GM18502 (cell line): Measurements from ENCODE around the gene TSPAN9.

Source experiments
- ATAC-seq: cut with Tn5 transposase; IDR thresholded peaks from one replicate; pipeline ENCODE4 v1.9.1; 2021; ENCODE audit warnings: mild to moderate bottlenecking; ENCODE audit not compliant: unreplicated experiment, poor library complexity

Gene TSPAN9

DNA sequence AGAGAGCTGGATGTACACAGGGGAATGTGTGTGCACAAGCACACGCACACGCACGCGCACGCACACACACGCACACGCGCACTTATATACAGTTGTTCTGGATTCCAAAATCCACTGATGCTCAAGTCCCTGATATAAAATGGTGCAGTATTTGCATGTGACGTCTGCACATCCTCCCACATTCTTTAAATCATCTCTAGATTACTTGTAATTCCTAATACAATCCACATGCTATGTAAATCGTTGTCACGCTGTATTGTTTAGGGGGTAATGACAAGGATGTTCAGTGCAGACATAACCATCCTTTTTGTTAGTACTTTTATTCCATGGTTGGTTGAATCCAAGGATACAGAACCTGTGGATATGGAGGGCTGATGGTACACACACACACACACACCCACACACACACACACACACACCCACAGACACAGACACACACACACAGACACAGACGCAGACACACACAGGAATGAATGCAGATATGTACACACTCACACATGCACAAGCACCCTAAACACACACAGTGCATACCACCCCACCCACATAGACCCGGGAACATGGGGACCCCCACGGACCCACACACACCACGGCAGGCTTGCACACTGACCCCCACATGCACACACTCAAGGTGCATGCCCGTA, 225.3 kb downstream of the TSPAN9 start:
- ATAC-seq: no peak

DNA sequence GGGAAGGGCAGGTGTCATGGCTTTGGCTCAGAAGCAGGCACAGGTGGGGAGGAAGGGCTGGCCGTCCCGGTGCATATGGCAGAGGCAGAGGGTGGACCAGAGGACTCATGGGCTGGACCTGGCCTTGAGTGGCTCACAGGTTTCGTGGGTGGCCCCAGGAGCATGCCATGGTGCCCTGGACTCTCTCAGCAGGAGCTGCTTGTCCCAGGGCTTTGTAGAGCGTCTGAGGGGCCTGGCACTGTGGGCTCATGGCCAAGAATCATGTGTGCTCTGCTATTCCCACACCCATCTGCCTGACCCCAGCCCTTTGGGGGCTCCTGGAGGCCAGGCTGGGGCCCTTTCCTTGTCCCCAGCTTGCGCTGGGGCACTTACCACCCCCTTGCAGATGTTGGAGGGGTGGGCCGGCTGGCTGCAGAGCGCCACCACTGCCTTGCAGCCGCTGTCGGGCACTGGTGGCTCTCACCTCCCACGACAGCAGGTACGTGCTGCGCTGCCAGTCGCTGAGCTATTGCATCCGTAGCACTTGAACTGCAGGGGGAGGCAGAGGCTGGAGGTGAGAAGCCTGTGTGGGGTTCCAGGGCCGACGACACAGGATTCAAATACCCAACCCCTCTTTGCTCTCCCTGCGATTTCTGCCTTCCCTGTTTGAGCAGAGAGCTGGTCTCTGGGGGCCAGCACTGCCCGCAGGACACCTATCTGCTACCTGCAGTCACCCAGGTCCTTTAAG, 226.4 kb downstream of the TSPAN9 start:
- ATAC-seq: no peak

DNA sequence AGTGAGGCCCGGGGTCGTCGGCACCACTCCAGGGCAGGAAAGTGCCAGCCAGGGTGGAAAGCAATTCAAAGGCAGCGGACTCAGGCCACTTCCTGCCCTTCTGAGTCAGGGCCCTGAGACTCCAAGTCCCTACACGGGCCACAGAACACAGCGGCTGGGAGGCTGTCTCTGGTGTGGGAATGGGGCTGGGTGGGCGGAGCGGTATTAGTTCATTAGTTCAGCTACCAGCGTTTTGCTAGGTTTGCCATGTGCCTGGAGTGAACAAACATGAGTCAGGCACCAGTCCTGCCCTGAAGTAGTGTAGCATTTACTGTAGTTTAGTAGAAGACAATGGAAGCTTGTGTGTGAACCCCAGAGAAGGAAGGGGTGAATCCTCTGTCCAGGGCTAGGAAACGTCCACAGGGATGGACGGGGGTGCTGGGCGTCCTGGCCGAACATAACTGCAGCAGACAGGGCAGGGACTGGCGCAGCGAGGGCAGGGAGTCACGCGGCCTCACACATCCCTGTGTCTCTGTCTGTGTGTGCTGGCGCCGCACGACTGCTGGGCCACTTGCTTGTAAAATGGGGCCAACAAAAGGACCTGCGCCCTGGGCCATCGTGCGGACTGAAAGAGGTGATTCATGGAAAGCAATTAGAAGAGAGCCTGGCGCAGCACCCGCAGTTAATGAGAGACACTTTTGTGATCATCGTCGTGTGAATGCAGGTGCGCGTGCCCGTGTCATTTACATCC, 227.4 kb downstream of the TSPAN9 start:
- ATAC-seq: no peak

DNA sequence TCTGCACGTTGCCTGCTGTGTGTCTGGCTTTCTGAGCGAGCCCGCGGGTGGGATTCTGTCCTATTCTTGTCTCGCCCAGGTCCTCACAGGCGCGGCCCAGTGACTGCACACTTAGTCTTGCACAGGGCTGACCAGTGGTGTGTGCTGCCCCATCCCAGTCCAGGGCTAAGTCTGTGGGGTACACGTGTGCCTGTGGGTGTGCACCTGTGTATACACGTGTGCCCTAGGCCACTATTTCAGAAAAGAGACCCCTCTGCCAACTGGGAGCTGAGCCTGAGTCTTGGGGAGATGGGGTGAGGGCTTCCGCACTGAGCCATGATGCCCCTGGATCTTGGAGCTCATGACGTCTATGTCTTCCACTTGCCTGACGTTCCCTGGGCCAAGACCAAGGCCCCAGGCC, 228.3 kb downstream of the TSPAN9 start:
- ATAC-seq: no peak

DNA sequence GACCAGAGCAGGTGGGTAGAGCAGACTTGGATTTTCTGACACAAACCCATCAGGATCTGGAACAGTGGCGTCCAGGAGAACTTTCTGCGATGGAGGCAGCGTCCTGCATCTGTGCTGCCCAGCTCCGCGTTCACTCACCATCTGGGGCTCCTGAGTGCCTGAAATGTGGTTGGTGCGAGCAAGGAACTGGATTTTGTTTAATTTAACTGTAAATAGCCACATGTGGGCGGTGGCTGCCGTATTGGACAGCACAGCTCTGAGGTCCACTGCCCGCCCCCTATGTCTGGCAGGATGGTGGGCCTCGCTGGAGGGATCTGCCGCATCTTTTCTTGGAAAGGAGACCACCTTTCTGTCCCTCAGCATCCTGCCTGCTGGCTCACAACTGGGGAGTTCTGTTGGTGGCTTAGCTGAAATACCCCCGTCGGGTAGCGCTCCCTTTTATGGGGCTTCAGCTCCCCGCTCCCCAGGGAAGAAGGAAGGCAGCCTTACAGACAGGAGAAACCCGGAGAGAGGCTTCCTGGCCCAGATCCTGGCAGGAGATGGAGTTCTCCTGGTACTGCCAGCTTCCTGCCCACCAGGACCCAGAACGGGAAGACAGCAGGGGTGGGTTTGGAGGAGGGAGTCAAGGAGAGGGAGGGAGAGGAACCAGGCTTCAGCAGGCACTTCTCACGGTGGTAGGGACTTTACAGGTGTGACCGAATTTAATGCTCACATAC, 228.9 kb downstream of the TSPAN9 start:
- ATAC-seq: no peak

DNA sequence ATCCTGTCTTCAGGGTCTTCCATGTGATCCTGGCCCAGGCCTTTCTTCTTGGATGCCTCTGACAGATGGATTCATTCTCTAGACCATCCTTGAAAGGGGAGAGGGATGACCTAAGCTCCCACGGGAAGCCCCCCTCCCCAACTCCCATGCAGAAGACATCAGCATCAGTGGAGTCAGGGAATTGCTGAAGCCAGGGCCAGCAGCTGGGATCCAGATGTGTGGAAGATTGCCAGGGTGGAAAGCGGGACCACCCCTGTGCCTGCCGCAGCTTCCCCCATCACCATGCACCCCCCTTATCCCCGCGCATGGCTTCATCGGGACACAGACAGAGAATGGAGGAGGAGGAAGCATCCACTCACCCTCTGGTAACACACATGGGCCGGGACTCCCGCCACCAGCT, 230.2 kb downstream of the TSPAN9 start:
- no peak for ATAC-seq

DNA sequence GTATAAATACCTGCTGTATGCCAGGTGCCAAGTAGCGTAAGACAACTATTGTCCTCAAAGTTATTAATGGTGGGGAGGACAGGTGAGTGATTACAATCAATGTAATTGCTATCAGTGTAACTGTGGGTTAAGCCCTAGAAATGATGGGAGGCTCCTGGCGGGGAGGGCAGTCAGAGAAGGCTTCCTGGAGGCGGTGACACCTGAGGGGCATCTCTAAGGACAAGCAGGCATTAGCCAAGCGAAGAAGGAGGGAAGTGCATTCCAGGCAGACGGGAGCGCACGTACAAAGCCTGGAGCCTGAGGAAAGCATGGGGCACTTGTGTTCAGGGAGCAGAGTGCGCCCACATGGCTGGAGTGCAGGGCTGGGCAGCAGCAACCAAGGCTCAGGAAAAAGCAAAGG, 230.9 kb downstream of the TSPAN9 start:
- no peak for ATAC-seq

DNA sequence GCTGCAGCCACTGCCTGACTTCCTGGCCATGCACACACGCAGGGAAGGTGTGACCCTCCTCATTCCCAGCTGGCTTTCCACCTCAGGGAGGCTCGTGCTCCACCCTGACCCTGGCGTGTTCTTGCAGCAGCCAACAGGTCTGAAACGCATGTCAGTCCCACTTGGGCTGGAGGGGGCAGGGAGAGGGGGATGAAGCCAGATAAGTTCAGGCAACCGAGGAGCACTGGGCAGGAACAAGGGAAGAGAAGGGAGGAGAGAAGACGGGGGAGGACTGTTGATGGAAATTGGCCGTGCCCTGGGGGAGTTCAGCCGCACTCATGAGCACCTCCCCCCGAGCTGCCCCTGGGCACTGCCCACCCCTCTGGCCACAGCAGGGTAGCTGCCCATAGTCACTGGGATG, 231.4 kb downstream of the TSPAN9 start:
- ATAC-seq: no peak

DNA sequence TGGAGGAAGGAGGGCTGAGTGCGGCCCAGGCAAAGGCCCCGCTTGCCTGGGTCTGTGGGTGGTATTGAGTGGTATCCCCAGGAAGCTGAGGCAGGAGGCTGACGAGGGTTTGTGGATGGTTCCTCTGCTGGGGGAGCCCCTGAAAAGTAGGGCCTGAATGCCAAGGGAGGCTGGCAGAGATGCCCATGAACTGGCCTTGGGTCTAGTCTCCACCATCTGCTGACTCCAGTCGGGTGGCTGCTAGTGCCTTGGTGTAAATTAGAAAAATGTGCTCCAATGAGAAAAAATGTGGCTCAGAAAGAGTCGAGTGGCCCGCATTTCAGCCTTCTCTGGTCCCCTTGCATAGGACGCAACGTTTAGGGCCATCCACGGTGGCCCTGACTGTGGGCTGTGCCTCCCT, 232.6 kb downstream of the TSPAN9 start:
- no peak for ATAC-seq

DNA sequence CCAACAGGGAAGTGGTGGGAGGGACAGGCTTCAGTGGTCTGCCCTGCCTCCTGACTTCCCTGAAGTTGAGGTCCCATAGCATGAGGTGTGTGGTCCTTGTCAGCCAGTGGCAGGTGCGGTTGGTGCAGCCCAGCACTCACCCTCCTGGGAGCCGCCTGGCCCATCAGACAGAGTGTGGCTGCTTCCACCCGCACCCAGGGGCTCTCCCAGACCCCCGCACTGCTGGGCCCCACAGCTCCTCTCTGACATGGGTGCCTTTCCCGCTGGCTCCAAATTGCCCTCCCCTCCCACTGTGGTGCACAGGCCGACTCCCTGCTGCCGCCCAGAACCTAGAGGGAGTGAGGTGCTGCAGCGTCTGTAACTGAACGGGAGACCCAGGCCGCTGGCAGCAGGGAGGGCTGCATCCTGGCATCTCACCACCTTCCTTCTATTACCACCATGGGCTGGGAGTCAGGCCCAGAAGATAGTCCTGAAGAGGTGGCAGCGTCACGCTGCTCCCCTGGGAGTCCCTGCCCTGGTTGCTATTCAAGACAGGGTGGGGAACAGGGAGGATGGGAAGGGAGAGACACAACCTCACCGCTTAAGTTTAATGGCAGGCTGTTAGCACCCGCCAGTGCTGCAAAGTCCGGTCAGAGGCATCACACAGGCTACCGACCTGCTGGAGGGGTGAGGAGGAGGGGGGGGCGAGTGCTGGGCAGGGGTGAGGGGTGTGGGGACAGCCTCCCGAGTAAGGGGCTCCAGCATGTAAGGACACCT, 233.3 kb downstream of the TSPAN9 start:
- no peak for ATAC-seq

DNA sequence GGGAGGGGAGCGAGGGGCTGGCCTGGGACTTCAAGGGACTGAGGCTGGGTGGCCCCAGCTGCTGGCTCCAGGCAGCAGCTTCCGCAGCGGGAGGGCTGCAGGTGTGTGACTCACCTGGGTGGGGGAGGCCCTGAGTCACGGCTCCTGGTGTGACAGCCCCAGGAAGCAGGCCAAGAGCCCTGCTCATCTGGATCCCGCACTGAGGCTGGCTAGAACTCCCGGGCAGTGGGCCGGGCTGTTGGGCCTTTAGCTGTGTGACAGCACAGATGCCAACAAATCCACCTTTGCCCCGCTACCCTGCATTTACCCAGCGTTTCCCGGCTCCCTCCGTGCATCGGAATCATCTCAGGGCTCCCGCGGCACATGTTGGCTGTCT, 233.8 kb downstream of the TSPAN9 start:
- ATAC-seq: no peak

DNA sequence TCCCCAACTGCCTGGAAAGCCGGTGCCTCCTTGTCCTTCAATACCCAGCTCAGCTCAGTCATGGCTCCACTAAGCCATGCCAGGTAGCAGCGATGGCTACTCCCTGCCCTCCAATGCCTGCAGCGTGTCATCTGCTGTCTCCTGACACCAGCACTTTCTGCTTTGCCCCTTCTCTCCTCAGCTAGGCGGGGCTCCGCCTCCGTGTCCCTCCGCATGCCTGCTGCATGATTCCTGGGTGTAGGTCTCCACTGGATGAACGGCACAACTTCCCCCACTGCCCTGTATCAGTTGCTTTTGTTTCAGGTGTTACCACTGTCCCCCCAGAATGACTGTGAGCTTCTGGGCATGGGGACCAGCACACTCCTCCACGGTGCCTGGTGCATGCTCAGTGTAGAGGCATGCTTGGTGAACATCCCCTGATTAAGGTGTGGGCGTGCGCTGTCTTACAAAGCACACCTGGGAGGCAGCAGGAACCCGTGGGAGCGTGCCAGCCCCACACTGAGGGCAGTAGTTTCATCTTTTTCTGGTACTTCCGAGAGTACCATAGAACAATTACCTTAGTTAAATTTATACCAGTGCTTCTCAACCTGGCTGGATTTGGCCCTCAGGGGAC, 234.4 kb downstream of the TSPAN9 start:
- ATAC-seq: no peak

DNA sequence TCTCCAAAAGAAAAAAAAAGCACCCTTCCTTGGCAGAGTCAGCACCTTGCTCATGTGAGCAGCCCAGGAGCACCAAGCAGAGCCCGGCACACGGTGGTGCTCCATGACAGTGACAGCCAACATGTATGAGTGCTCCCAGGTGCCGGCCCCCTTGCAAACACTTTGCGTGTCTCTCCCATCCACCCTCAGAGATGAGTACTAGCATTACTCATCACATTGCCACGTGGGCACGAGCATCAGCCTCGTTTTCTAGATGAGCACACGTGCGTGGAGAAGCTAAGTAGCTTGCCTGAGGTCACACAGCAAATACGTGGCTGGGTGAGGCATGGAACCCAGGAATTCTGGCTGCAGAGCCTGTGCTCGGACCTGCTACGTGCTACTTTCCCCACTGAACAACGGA, 235.9 kb downstream of the TSPAN9 start:
- ATAC-seq: no peak

DNA sequence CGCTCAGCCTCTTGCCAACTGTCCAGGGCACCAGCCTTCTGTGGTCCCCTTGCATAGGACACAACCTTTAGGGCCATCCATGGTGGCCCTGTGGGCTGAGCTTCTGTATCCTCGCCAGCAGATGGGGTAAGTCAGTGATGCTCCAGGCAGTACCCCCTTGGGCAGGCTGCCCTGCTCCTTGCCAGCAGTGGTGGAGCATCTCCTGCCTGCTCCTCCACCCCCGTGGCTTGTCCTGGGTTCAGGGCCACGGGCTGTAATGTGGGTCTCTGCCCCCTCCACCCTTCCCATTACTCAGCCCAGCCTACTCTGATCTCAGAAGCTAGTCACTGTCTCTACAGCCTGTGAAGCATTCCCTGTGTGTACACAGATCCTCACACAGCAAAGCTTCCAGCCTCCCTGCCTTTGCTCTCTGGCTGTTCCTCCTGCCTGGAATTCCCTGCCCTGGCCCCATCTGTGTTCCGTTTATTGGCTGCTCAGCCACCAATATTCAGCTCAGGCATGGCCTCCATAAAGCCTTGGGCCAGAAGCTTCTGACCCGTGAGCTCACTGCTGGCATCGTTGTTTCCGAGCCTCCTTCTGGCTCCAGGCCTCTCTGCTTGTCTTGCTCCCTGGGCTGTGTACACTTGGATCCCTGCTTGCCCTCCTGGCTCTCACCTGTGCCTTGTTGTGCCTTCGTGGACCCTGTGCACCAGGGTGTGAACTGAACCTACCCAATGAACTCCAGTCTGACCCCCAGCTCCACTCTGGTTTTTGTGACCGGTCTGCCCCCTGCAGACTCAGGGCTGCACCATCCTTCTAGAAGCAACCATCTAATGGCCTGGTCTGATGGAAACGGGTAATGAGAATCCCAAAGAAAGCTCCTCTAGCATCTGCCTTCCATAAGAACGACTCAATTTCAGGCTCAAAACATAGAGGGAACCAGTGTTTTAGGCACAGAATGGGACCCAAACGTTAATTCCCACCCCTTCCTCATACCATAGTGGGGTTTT, 236.8 kb downstream of the TSPAN9 start:
- ATAC-seq: no peak

DNA sequence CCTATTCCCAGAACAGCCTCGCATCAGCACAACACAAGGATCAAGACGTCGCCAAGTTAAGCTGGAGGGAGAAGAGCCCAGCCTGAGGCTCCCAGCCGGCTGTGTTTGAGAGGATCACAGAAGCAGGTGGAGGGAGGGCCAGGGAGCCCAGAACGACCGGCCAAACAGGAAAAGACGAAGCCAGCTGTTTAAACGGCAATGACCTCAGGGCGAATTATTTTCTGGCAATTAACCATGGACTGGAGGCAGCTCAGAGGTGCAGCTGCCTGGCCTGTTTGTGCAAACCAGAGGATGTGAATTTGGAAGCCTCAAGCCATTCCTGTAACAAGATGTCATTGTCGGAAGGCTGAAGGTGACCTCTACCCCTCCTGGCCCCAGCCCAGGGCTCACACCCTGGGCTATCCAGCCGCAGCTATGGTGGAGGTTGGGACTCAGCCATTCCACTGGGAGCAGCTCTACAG, 238.1 kb downstream of the TSPAN9 start:
- no peak for ATAC-seq

DNA sequence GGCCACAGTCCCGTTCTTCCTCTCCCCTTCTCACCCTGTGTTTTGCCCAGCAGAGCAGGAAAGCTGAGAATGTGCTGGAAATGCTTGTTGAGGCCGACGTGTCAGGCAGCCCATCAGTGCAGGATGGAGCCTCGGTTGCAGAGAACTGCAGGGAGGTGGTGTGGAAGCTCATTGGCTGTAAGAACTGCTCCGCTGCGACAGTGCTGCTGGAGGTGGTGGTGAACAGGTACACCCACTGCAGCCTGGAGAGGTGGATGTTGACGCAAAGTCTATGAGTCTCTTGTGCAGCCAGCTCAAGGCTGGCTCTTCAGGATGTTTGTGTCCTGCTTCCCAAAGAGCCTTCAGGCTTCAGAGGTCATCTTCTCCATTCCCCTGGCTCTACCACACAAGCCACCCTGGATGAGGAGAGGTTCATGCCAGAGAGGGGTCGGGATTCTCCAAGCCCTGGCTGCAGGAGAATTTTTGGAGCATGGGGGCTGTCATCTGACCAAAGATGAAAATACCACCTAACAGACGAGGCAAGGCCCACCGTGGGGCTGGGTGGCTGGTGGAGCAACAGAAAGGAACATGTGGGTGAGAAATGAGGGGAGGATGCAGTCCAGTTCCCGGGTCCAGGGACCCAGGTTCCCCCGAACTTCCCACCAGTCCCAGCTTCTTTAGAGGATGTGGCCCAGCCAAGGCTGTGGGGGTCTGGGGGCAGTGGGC, 239.7 kb downstream of the TSPAN9 start:
- ATAC-seq: no peak

DNA sequence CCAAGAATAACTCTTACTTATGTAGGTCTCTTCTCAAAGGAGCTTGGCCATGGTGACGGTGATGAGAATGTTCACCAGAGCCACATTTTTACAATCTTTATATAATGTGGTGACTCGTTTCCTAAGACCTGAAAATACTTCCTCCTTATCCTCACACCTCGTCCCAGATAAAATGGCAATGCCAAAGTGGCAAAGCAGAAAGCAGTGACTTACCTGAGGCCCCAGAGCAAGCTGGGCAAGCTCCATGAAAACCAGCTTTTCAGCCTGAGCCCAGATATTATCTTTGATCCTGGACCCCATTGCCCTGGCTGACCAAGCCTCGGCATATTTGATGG, 240.3 kb downstream of the TSPAN9 start:
- ATAC-seq: no peak

DNA sequence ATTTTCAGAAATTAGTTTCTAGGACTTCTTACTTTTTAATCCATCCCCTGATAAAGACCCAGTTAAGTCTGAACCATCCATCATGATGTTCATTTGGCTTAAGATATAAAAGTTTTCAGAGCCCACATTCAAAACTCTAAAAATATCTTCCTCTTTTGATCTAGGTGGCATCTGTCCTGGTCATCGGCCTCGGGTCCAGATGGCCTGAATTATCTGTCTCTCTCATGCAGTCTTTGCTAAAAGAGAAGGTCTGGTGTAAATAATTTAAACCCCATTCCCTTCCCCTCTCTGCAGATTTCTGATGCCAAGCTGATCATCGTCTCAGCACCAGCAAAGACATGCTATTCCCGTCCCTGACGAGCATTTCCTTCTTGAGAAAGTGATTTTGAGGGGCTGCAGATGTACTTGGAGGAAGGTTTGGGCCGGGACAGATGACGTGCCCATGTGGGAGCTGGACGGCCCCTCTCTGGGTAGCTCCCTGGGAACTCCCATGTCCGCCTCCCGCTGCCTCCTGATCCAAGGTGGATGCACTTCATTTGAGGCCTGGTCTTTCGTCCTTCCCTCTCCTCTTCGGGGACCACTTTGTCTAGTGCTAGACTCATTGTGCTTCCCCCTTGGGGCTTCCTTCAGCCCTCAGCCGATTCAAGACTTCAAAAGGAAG, 240.8 kb downstream of the TSPAN9 start:
- no peak for ATAC-seq
